ENCODE data around the gene RAPGEF4.

Gene RAPGEF4

DNA sequence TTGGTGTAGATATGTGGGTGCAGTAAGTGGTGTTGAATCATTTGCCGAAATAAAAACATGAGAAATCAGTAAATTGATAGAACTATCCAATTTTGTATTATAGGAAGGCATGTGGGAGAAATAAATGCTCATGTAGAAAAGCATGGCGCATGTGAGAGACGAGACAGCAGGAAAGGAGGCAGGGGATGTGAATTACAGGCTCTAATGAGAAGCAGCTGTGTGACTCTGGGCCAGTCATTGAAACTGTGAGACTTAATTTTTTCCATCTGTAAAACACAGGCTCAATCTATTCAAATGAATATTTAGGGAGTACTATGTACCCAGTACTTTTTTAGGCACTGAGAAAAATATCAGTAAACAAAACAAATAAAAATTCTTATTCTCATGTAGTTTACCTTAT lies 297.4 kb downstream of the RAPGEF4 start:
- Histone ChIP-seq H3K4me3 (ENCODE audit: low read depth, low read length) (no peak overlapping the region), H3K36me3 (ENCODE audit: control insufficient read depth in 2 of 2, insufficient read depth in 1 of 2, low read length in 2 of 2) (no peaks in the 10 kb centered on the region), H3K27ac (ENCODE audit: extremely low read depth, low read depth, low read length) (no peak overlapping the region), H3K4me1 (ENCODE audit: control insufficient read depth, insufficient read depth, low read length) (peaks cover 3% of the 10 kb centered on the region; the same call in 1 of the 2 replicates), H3K9me3 (ENCODE audit: control insufficient read depth, insufficient read depth, low read depth, low read length) (no peaks in the 10 kb centered on the region)
- CTCF ChIA-PET = interaction anchor here (0.7 to 0.9 kb wide), 2 partner anchors 17 to 220 kb away, joined by 3 to 5 read pairs; no protein-coding TSS in a partner anchor
- POLR2A ChIA-PET = no interaction called here
- TF ChIP-seq ZNF548 (tag by site-specific recombination; IDR thresholded peaks at IDR 0.05) = no peak
- no peak for TF ChIP-seq ZNF112 (tag by site-specific recombination; IDR thresholded peaks at IDR 0.05)
- no peak for TF ChIP-seq ZNF248 (tag by site-specific recombination; IDR thresholded peaks at IDR 0.05)
- TF ChIP-seq ZEB2 (tag by site-specific recombination; IDR thresholded peaks at IDR 0.05) = no peak
- TF ChIP-seq, protein P1, sequence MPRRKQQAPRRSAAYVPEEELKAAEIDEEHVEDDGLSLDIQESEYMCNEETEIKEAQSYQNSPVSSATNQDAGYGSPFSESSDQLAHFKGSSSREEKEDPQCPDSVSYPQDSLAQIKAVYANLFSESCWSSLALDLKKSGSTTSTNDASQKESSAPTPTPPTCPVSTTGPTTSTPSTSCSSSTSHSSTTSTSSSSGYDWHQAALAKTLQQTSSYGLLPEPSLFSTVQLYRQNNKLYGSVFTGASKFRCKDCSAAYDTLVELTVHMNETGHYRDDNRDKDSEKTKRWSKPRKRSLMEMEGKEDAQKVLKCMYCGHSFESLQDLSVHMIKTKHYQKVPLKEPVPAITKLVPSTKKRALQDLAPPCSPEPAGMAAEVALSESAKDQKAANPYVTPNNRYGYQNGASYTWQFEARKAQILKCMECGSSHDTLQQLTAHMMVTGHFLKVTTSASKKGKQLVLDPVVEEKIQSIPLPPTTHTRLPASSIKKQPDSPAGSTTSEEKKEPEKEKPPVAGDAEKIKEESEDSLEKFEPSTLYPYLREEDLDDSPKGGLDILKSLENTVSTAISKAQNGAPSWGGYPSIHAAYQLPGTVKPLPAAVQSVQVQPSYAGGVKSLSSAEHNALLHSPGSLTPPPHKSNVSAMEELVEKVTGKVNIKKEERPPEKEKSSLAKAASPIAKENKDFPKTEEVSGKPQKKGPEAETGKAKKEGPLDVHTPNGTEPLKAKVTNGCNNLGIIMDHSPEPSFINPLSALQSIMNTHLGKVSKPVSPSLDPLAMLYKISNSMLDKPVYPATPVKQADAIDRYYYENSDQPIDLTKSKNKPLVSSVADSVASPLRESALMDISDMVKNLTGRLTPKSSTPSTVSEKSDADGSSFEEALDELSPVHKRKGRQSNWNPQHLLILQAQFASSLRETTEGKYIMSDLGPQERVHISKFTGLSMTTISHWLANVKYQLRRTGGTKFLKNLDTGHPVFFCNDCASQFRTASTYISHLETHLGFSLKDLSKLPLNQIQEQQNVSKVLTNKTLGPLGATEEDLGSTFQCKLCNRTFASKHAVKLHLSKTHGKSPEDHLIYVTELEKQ (tag by site-specific recombination; IDR thresholded peaks at IDR 0.05; ENCODE audit: borderline replicate concordance) = no peak
- TF ChIP-seq, protein P2, sequence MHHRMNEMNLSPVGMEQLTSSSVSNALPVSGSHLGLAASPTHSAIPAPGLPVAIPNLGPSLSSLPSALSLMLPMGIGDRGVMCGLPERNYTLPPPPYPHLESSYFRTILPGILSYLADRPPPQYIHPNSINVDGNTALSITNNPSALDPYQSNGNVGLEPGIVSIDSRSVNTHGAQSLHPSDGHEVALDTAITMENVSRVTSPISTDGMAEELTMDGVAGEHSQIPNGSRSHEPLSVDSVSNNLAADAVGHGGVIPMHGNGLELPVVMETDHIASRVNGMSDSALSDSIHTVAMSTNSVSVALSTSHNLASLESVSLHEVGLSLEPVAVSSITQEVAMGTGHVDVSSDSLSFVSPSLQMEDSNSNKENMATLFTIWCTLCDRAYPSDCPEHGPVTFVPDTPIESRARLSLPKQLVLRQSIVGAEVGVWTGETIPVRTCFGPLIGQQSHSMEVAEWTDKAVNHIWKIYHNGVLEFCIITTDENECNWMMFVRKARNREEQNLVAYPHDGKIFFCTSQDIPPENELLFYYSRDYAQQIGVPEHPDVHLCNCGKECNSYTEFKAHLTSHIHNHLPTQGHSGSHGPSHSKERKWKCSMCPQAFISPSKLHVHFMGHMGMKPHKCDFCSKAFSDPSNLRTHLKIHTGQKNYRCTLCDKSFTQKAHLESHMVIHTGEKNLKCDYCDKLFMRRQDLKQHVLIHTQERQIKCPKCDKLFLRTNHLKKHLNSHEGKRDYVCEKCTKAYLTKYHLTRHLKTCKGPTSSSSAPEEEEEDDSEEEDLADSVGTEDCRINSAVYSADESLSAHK (tag by site-specific recombination; IDR thresholded peaks at IDR 0.05) = no peak
- TF ChIP-seq ZNF529 (tag by site-specific recombination; IDR thresholded peaks at IDR 0.05; ENCODE audit: insufficient replicate concordance) = no peak
- no peak for TF ChIP-seq ZNF654 (tag by site-specific recombination; IDR thresholded peaks at IDR 0.05; ENCODE audit: low read depth)
- no peak for TF ChIP-seq ZNF501 (tag by site-specific recombination; IDR thresholded peaks at IDR 0.05)
- no peak for TF ChIP-seq ZNF510 (tag by site-specific recombination; IDR thresholded peaks at IDR 0.05; ENCODE audit: insufficient replicate concordance)
- TF ChIP-seq, protein P3, sequence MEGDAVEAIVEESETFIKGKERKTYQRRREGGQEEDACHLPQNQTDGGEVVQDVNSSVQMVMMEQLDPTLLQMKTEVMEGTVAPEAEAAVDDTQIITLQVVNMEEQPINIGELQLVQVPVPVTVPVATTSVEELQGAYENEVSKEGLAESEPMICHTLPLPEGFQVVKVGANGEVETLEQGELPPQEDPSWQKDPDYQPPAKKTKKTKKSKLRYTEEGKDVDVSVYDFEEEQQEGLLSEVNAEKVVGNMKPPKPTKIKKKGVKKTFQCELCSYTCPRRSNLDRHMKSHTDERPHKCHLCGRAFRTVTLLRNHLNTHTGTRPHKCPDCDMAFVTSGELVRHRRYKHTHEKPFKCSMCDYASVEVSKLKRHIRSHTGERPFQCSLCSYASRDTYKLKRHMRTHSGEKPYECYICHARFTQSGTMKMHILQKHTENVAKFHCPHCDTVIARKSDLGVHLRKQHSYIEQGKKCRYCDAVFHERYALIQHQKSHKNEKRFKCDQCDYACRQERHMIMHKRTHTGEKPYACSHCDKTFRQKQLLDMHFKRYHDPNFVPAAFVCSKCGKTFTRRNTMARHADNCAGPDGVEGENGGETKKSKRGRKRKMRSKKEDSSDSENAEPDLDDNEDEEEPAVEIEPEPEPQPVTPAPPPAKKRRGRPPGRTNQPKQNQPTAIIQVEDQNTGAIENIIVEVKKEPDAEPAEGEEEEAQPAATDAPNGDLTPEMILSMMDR (tag by site-specific recombination; IDR thresholded peaks at IDR 0.05) = no peak
- TF ChIP-seq ZNF514 (tag by site-specific recombination; IDR thresholded peaks at IDR 0.05) = no peak
- TF ChIP-seq ZNF768 (tag by site-specific recombination; IDR thresholded peaks at IDR 0.05) = no peak
- no peak for TF ChIP-seq ZNF302 (tag by site-specific recombination; IDR thresholded peaks at IDR 0.05; ENCODE audit: low read depth)
- no peak for TF ChIP-seq PRDM1 (tag by site-specific recombination; IDR thresholded peaks at IDR 0.05)
- TF ChIP-seq HOXA7 (CRISPR knock-in tag; IDR thresholded peaks at IDR 0.05; ENCODE audit: borderline replicate concordance) = no peak

DNA sequence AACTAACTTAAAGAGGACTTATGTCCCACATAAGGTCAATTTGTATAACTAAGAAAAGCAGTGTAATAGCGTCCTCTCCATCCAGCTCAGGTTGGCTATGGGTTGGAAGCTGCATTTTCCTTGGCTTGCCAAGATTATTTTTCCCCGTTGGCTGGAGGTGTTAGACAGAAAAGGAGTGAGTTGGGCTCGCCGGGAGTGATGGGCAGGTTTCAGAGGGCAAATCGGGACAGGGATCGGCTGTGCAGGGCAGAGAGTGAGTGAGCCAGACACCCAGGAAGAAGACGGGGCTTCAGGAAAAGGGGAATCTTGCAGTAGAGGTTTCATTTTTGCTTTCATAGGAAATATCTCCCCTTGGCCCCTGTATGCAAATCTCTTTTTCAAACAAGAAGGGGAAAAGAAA lies 298.5 kb downstream of the RAPGEF4 start:
- H3K4me1 ChIP-seq (ENCODE audit: control insufficient read depth, insufficient read depth, low read length) = peaks cover 3% of the 10 kb centered on the region; the same call in 1 of the 2 replicates
- no peaks in the 10 kb centered on the region for H3K36me3 ChIP-seq (ENCODE audit: control insufficient read depth in 2 of 2, insufficient read depth in 1 of 2, low read length in 2 of 2)
- no peak overlapping the region for H3K4me3 ChIP-seq (ENCODE audit: low read depth, low read length)
- CTCF ChIA-PET = interaction anchor here (0.7 kb wide), 1 partner anchor 21 kb away, joined by 3 read pairs; no protein-coding TSS in a partner anchor
- H3K27ac ChIP-seq (ENCODE audit: extremely low read depth, low read depth, low read length) = no peak overlapping the region
- H3K9me3 ChIP-seq (ENCODE audit: control insufficient read depth, insufficient read depth, low read depth, low read length) = no peaks in the 10 kb centered on the region
- POLR2A ChIA-PET = no interaction called here
- no peak for TF ChIP-seq ZNF514 (tag by site-specific recombination; IDR thresholded peaks at IDR 0.05)
- TF ChIP-seq ZNF560 (tag by site-specific recombination; IDR thresholded peaks at IDR 0.05; ENCODE audit: borderline replicate concordance) = no peak
- no peak for TF ChIP-seq WT1 (tag by site-specific recombination; IDR thresholded peaks at IDR 0.05)
- TF ChIP-seq ZNF404 (tag by site-specific recombination; IDR thresholded peaks at IDR 0.05) = no peak
- no peak for TF ChIP-seq ZNF677 (tag by site-specific recombination; IDR thresholded peaks at IDR 0.05)
- no peak for TF ChIP-seq ZNF416 (tag by site-specific recombination; IDR thresholded peaks at IDR 0.05)
- TF ChIP-seq, protein P4, sequence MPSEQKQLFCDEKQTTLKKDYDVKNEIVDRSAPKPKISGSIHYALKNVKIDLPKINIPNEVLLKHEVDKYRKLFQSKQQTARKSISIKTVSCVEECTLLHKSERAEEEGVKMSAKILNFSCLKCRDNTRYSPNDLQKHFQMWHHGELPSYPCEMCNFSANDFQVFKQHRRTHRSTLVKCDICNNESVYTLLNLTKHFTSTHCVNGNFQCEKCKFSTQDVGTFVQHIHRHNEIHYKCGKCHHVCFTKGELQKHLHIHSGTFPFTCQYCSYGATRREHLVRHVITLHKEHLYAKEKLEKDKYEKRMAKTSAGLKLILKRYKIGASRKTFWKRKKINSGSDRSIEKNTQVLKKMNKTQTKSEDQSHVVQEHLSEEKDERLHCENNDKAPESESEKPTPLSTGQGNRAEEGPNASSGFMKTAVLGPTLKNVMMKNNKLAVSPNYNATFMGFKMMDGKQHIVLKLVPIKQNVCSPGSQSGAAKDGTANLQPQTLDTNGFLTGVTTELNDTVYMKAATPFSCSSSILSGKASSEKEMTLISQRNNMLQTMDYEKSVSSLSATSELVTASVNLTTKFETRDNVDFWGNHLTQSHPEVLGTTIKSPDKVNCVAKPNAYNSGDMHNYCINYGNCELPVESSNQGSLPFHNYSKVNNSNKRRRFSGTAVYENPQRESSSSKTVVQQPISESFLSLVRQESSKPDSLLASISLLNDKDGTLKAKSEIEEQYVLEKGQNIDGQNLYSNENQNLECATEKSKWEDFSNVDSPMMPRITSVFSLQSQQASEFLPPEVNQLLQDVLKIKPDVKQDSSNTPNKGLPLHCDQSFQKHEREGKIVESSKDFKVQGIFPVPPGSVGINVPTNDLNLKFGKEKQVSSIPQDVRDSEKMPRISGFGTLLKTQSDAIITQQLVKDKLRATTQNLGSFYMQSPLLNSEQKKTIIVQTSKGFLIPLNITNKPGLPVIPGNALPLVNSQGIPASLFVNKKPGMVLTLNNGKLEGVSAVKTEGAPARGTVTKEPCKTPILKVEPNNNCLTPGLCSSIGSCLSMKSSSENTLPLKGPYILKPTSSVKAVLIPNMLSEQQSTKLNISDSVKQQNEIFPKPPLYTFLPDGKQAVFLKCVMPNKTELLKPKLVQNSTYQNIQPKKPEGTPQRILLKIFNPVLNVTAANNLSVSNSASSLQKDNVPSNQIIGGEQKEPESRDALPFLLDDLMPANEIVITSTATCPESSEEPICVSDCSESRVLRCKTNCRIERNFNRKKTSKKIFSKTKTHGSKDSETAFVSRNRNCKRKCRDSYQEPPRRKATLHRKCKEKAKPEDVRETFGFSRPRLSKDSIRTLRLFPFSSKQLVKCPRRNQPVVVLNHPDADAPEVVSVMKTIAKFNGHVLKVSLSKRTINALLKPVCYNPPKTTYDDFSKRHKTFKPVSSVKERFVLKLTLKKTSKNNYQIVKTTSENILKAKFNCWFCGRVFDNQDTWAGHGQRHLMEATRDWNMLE (tag by site-specific recombination; conservative IDR thresholded peaks at IDR 0.05; ENCODE audit: low read depth) = no peak
- no peak for TF ChIP-seq GFI1B (tag by site-specific recombination; IDR thresholded peaks at IDR 0.05)
- TF ChIP-seq ZSCAN16 (tag by site-specific recombination; IDR thresholded peaks at IDR 0.05) = no peak
